ENCODE data around the gene UNC5C. TPM values are rescaled to one million over a fixed set of nuclear protein-coding genes. Genes with fewer than 3 reads are reported as not detected.

Gene UNC5C
- total RNA-seq, 3 donors from 2014 or later (not counting 1 experiment from before 2014, with no cell fraction given) = not detected

- Histone ChIP-seq H3K9me3 (ENCODE audit: control insufficient read depth, insufficient read depth, low read length) (no peaks in the 10 kb centered on the region), H3K4me1 (ENCODE audit: control insufficient read depth, insufficient read depth, low read length) (no peaks in the 10 kb centered on the region), H3K4me3 (ENCODE audit: low read length) (no peak overlapping the region), H3K36me3 (ENCODE audit: control insufficient read depth, insufficient read depth, low read length) (no peaks in the 10 kb centered on the region), H3K27me3 (ENCODE audit: control insufficient read depth, insufficient read depth, low read length) (no peaks in the 10 kb centered on the region), H3K27ac (ENCODE audit: low read length) (no peak overlapping the region)
- Mint-ChIP-seq H3K4me1 (no peaks in the 10 kb centered on the region), H3K9me3 (no peaks in the 10 kb centered on the region), H3K4me3 (no peak overlapping the region), H3K27ac (no peak overlapping the region), H3K36me3 (no peaks in the 10 kb centered on the region), H3K27me3 (ENCODE audit: low read depth in 2 of 2) (no peaks in the 10 kb centered on the region)
- ATAC-seq (no peak), DNase-seq (no peak)
- 76% methylated on average over 4 of the region's 4 CpGs for WGBS (ENCODE audit: insufficient coverage)
- no peak for TF ChIP-seq CTCF (IDR thresholded peaks at IDR 0.05)
- intact Hi-C loops (cut with micrococcal nuclease) = no loop called here
Measured at GRCh38 chr4:95439896-95440295, 108.9 kb downstream of the UNC5C start.

GRCh38 chr4:95439071-95439470, 109.7 kb downstream of the UNC5C start:
- Mint-ChIP-seq H3K4me1 (no peaks in the 10 kb centered on the region), H3K36me3 (no peaks in the 10 kb centered on the region), H3K27ac (no peak overlapping the region), H3K9me3 (no peaks in the 10 kb centered on the region), H3K4me3 (no peak overlapping the region), H3K27me3 (ENCODE audit: low read depth in 2 of 2) (no peaks in the 10 kb centered on the region)
- DNase-seq (no peak), ATAC-seq (no peak)
- Histone ChIP-seq H3K27ac (ENCODE audit: low read length) (no peak overlapping the region), H3K36me3 (ENCODE audit: control insufficient read depth, insufficient read depth, low read length) (no peaks in the 10 kb centered on the region), H3K4me1 (ENCODE audit: control insufficient read depth, insufficient read depth, low read length) (no peaks in the 10 kb centered on the region), H3K9me3 (ENCODE audit: control insufficient read depth, insufficient read depth, low read length) (no peaks in the 10 kb centered on the region), H3K27me3 (ENCODE audit: control insufficient read depth, insufficient read depth, low read length) (no peaks in the 10 kb centered on the region), H3K4me3 (ENCODE audit: low read length) (no peak overlapping the region)
- 86% methylated on average over 2 of the region's 2 CpGs for WGBS (ENCODE audit: insufficient coverage)
- TF ChIP-seq CTCF (IDR thresholded peaks at IDR 0.05) = no peak
- intact Hi-C loops (cut with micrococcal nuclease) = no loop called here

- Mint-ChIP-seq H3K27ac (no peak overlapping the region), H3K9me3 (peaks cover 3 to 5% of the 10 kb centered on the region in 2 donors), H3K4me1 (no peaks in the 10 kb centered on the region), H3K4me3 (no peak overlapping the region), H3K27me3 (ENCODE audit: low read depth in 2 of 2) (peaks cover 0 to 3% of the 10 kb centered on the region in 2 donors), H3K36me3 (no peaks in the 10 kb centered on the region)
- no peak for TF ChIP-seq CTCF (IDR thresholded peaks at IDR 0.05)
- no peaks in the 10 kb centered on the region for H3K27me3 ChIP-seq (ENCODE audit: control insufficient read depth, insufficient read depth, low read length)
- no peak for ATAC-seq
- H3K36me3 ChIP-seq (ENCODE audit: control insufficient read depth, insufficient read depth, low read length) = no peaks in the 10 kb centered on the region
- H3K27ac ChIP-seq (ENCODE audit: low read length) = no peak overlapping the region
- H3K4me1 ChIP-seq (ENCODE audit: control insufficient read depth, insufficient read depth, low read length) = no peaks in the 10 kb centered on the region
- no peaks in the 10 kb centered on the region for H3K9me3 ChIP-seq (ENCODE audit: control insufficient read depth, insufficient read depth, low read length)
- WGBS (ENCODE audit: insufficient coverage) = 83% methylated on average over 1 of the region's 1 CpG
- intact Hi-C loops (cut with micrococcal nuclease) = no loop called here
- DNase-seq = no peak
- H3K4me3 ChIP-seq (ENCODE audit: low read length) = no peak overlapping the region
Measured at GRCh38 chr4:95432466-95432865, 116.3 kb downstream of the UNC5C start.

DNA sequence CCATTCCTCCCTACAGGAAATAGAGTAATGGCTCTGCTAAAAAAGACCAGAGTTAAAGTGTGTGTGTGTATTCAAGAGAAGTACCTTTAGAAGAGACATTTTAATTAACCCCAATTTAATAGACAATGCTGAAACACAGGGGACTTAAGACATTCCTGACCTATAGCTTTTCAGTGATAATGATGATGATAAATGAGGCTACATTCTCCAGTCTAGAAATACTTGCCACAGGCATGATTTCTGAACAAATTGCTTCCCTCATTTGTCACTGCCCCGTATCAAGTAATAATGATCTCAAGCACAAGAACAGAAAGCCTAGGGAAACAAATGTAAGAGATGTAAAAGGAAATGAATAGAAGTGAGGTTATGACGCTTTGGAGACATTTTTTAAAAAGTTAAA, 117.1 kb downstream of the UNC5C start:
- no peak for ATAC-seq
- Histone ChIP-seq H3K27me3 (ENCODE audit: control insufficient read depth, insufficient read depth, low read length) (no peaks in the 10 kb centered on the region), H3K4me3 (ENCODE audit: low read length) (no peak overlapping the region), H3K9me3 (ENCODE audit: control insufficient read depth, insufficient read depth, low read length) (no peaks in the 10 kb centered on the region), H3K27ac (ENCODE audit: low read length) (no peak overlapping the region), H3K36me3 (ENCODE audit: control insufficient read depth, insufficient read depth, low read length) (no peaks in the 10 kb centered on the region), H3K4me1 (ENCODE audit: control insufficient read depth, insufficient read depth, low read length) (no peaks in the 10 kb centered on the region)
- Mint-ChIP-seq H3K27ac (no peak overlapping the region), H3K9me3 (peaks cover 3 to 5% of the 10 kb centered on the region in 2 donors), H3K27me3 (ENCODE audit: low read depth in 2 of 2) (peaks cover 0 to 3% of the 10 kb centered on the region in 2 donors), H3K4me3 (no peak overlapping the region), H3K36me3 (no peaks in the 10 kb centered on the region), H3K4me1 (no peaks in the 10 kb centered on the region)
- DNase-seq = no peak
- intact Hi-C loops (cut with micrococcal nuclease) = no loop called here
- TF ChIP-seq CTCF (IDR thresholded peaks at IDR 0.05) = no peak
- 73% methylated on average over 2 of the region's 2 CpGs for WGBS (ENCODE audit: insufficient coverage)
